Liver (tissue), 9 donors: ENCODE results near the gene COX5A. TPM values are rescaled to one million over a fixed set of nuclear protein-coding genes. Genes with fewer than 3 reads are reported as not detected.

Experiments used
- DNase-seq: peaks from one replicate; pipeline ENCODE4 v3.0.0-alpha.2; 2017; ENCODE audit warnings: low spot score
- H3K27ac ChIP-seq, 2 donors: one replicate each; pipeline ENCODE4 v1.7.0; 2013; ENCODE audit warnings: inconsistent platforms in 2 of 2, low read length in 2 of 2, control low read depth in 1 of 2, low read depth in 1 of 2, mild to moderate bottlenecking in 1 of 2
- H3K27me3 ChIP-seq, 4 donors: one replicate each; pipeline versions ENCODE4 v1.6.1 to v1.7.0; 2013; ENCODE audit warnings: low read length in 3 of 4, inconsistent platforms in 1 of 4, mild to moderate bottlenecking in 1 of 4, moderate library complexity in 1 of 4; ENCODE audit not compliant: control insufficient read depth in 4 of 4, insufficient read depth in 4 of 4
- H3K36me3 ChIP-seq, 4 donors: one replicate each; pipeline versions ENCODE4 v1.6.1 to v1.7.0; 2013; ENCODE audit warnings: low read length in 3 of 4, mild to moderate bottlenecking in 3 of 4, low read depth in 1 of 4, moderate library complexity in 1 of 4; ENCODE audit not compliant: control insufficient read depth in 4 of 4, insufficient read depth in 3 of 4
- H3K4me1 ChIP-seq, 4 donors: one replicate each; pipeline versions ENCODE4 v1.6.1 to v1.7.0; 2013; ENCODE audit warnings: low read length in 3 of 4, mild to moderate bottlenecking in 3 of 4, moderate library complexity in 1 of 4; ENCODE audit not compliant: control insufficient read depth in 4 of 4, insufficient read depth in 4 of 4
- H3K4me3 ChIP-seq, 3 donors: one replicate each; pipeline versions ENCODE4 v1.6.1 to v1.7.0; 2013; ENCODE audit warnings: low read length in 3 of 3, control low read depth in 1 of 3, low read depth in 1 of 3, mild to moderate bottlenecking in 1 of 3
- H3K9ac ChIP-seq, 2 donors: one replicate each; pipeline ENCODE4 v1.7.0; 2013; ENCODE audit warnings: low read length in 2 of 2, mild to moderate bottlenecking in 2 of 2, moderate library complexity in 2 of 2, control low read depth in 1 of 2, low read depth in 1 of 2
- H3K9me3 ChIP-seq, 4 donors: one replicate each; pipeline versions ENCODE4 v1.6.1 to v1.7.0; 2013; ENCODE audit warnings: low read length in 3 of 4; ENCODE audit not compliant: control insufficient read depth in 4 of 4
- ATF3 ChIP-seq: IDR thresholded peaks from 2 replicates; pipeline ENCODE4 v1.6.1; 2016; ENCODE audit warnings: antibody characterized with exemption
- GABPA ChIP-seq, 2 donors: IDR thresholded peaks in 1 of 2; conservative IDR thresholded peaks in 1 of 2; 2 replicates each; pipeline ENCODE4 v1.6.1; 2016; ENCODE audit warnings: antibody characterized with exemption in 2 of 2, mild to moderate bottlenecking in 1 of 2, moderate library complexity in 1 of 2
- HNF4A ChIP-seq, 2 donors: conservative IDR thresholded peaks; 2 replicates each; pipeline ENCODE4 v1.6.1; 2016; ENCODE audit warnings: antibody characterized with exemption in 2 of 2, mild to moderate bottlenecking in 2 of 2
- MAX ChIP-seq: IDR thresholded peaks from 2 replicates; pipeline ENCODE4 v1.6.1; 2016; ENCODE audit warnings: antibody characterized with exemption
- NR2F2 ChIP-seq: IDR thresholded peaks from 2 replicates; pipeline ENCODE4 v1.6.1; 2016; ENCODE audit warnings: antibody characterized with exemption
- REST ChIP-seq: IDR thresholded peaks from 2 replicates; pipeline ENCODE4 v1.6.1; 2016; ENCODE audit warnings: antibody characterized with exemption, mild to moderate bottlenecking
- SP1 ChIP-seq: IDR thresholded peaks from 2 replicates; pipeline ENCODE4 v1.6.1; 2018; ENCODE audit warnings: antibody characterized with exemption, mild to moderate bottlenecking
- TAF1 ChIP-seq: conservative IDR thresholded peaks from 2 replicates; pipeline ENCODE4 v1.6.1; 2016; ENCODE audit warnings: antibody characterized with exemption, mild to moderate bottlenecking
- YY1 ChIP-seq: IDR thresholded peaks from 2 replicates; pipeline ENCODE4 v1.6.1; 2016; ENCODE audit warnings: antibody characterized with exemption, mild to moderate bottlenecking
- ZBTB33 ChIP-seq: IDR thresholded peaks from 2 replicates; pipeline ENCODE4 v1.6.1; 2016; ENCODE audit warnings: antibody characterized with exemption
- WGBS: extraction: QIAGEN DNeasy Blood & Tissue Kit; methylation state at CpG from one replicate; pipeline ENCODE4 v1.1.7; 2013; 5-methylcytosine and 5-hydroxymethylcytosine counted together
- polyA plus RNA-seq, 2 donors: library from polyadenylated mRNA; stranded (reverse) in 1 of 2; unstranded in 1 of 2; fragments of 200-250 nt in 1 of 2; fragments of >200 nt in 1 of 2; fragmentation: Nextera tagmentation in 1 of 2; extraction: Ambion mirVana in 1 of 2; gene quantifications; one replicate each; pipeline versions ENCODE4 v1.2.1 to v1.2.3, GENCODE V29; 2013 to 2015
- total RNA-seq, 2 donors: library from RNA; depleted of rRNA; stranded (reverse); fragments of >200 nt; gene quantifications; one replicate each; pipeline ENCODE4 v1.2.3, GENCODE V29; 2014
- donor health status: healthy.
- donor health status: healthy.
- donor health status: healthy.
- donor health status: healthy.
- donor health status: healthy.

Gene COX5A
- total and polyA plus RNA-seq, 4 donors = 47.9 to 374 (median 190) TPM

GRCh38 chr15:74873756-74874424 is 64.0 kb downstream of the COX5A start:
- Histone ChIP-seq H3K36me3 (no peaks in the 10 kb centered on the region), H3K9me3 (no peaks in the 10 kb centered on the region), H3K9ac (peak overlapping the region in 1 of 2 donors; percentile 78), H3K27me3 (no peaks in the 10 kb centered on the region), H3K4me1 (peaks cover 8 to 40% (median 26%) of the 10 kb centered on the region in 4 donors), H3K4me3 (peak overlapping the region; percentile 54 to 96 (median 92)), H3K27ac (peak overlapping the region; percentile 93 to 97)
- DNase-seq = no peak
- no peak for TF ChIP-seq REST
- WGBS = 40% methylated on average over 16 of the region's 16 CpGs

- Histone ChIP-seq H3K27me3 (no peaks in the 10 kb centered on the region), H3K9me3 (no peaks in the 10 kb centered on the region), H3K27ac (peak within 1 kb of the TSS; percentile 93 to 97), H3K9ac (peak within 1 kb of the TSS; percentile 85 to 89), H3K4me3 (peak within 1 kb of the TSS; percentile 54 to 96 (median 92)), H3K4me1 (peaks cover 10 to 46% (median 30%) of the 10 kb centered on the region in 4 donors), H3K36me3 (no peaks in the 10 kb centered on the region)
- TF ChIP-seq HNF4A (conservative IDR thresholded peaks at IDR 0.05) (peak in 1 of 2 donors; percentile 24), NR2F2 (no peak), MAX (peak; percentile 57), ATF3 (no peak), SP1 (peak; percentile 65), GABPA (IDR thresholded peaks at IDR 0.05 in 1 of 2, conservative IDR thresholded peaks at IDR 0.05 in 1 of 2) (peak in 1 of 2 donors; percentile 76), YY1 (peak; percentile 53), ZBTB33 (no peak), TAF1 (no peak)
- under 1% methylated on average over 51 of the region's 52 CpGs for WGBS
- peak; percentile 90 for DNase-seq
Observed at GRCh38 chr15:74873036-74873755, 64.7 kb downstream of the COX5A start, which contains the start of gene SCAMP2. TSS of gene SCAMP2 (minus strand) at chr15:74873365. CDS start at chr15:74873255, 110 bp downstream.
